H1 (cell line): Measurements from ENCODE around the gene YARS1. TPM values are rescaled to one million over a fixed set of nuclear protein-coding genes. Genes with fewer than 3 reads are reported as not detected.
A peak's percentile ranks its signal among the peaks of the same experiment; 100 is the strongest.

ENCODE experiments used
- ASH2L ChIP-seq: fragments of 200-600, 300-600 bp; sonication (generic); IDR thresholded peaks from one replicate; pipeline ENCODE4 v1.7.1; 2017; ENCODE audit warnings: low read length
- BCL11A ChIP-seq, 2 experiments: IDR thresholded peaks; one replicate each; pipeline ENCODE4 v1.6.1; 2011; ENCODE audit warnings: low read depth in 2 of 2, low read length in 2 of 2, mild to moderate bottlenecking in 2 of 2
- BRCA1 ChIP-seq: IDR thresholded peaks from 2 replicates; pipeline ENCODE4 v1.6.1; 2012; ENCODE audit warnings: low read depth, low read length, improper control_type of control experiment
- CBX5 ChIP-seq: fragments of 300-800, 300-1000 bp; sonication (generic); IDR thresholded peaks from 2 replicates; pipeline ENCODE4 v1.7.1; 2016; ENCODE audit warnings: antibody characterized with exemption, low read length, low read depth
- CHD1 ChIP-seq: IDR thresholded peaks from 2 replicates; pipeline ENCODE4 v1.6.1; 2012; ENCODE audit warnings: low read depth, low read length, improper control_type of control experiment
- EP300 ChIP-seq, 2 experiments: IDR thresholded peaks; 1 replicate in 1 of 2; 2 replicates in 1 of 2; pipeline ENCODE4 v1.6.1; 2011 to 2012; ENCODE audit warnings: low read depth in 2 of 2, low read length in 2 of 2, mild to moderate bottlenecking in 2 of 2, borderline replicate concordance in 1 of 2, inconsistent platforms in 1 of 2, moderate library complexity in 1 of 2
- EZH2 ChIP-seq: fragments of 200-600 bp; sonication (generic); IDR thresholded peaks from 2 replicates; pipeline ENCODE4 v1.7.1; 2012; ENCODE audit warnings: low read depth, mild to moderate bottlenecking, moderate library complexity, low read length, inconsistent platforms; ENCODE audit not compliant: severe bottlenecking
- HDAC2 ChIP-seq, 2 experiments: fragments of 300-600 bp in 1 of 2; sonication (generic) in 1 of 2; IDR thresholded peaks; 2 replicates each; pipeline ENCODE4 v1.6.1; 2011 to 2012; ENCODE audit warnings: low read depth in 2 of 2, low read length in 2 of 2, mild to moderate bottlenecking in 2 of 2, moderate library complexity in 2 of 2, borderline replicate concordance in 1 of 2, inconsistent platforms in 1 of 2
- JUND ChIP-seq: IDR thresholded peaks from 2 replicates; pipeline ENCODE4 v1.6.1; 2011; ENCODE audit warnings: mild to moderate bottlenecking, improper control_type of control experiment, low read length
- KDM1A ChIP-seq: fragments of 200-600, 300-600 bp; sonication (generic); IDR thresholded peaks from 2 replicates; pipeline ENCODE4 v1.7.1; 2016; ENCODE audit warnings: mild to moderate bottlenecking, low read length, borderline replicate concordance
- MAX ChIP-seq: IDR thresholded peaks from 2 replicates; pipeline ENCODE4 v1.6.1; 2012; ENCODE audit warnings: inconsistent platforms
- POLR2AphosphoS5 ChIP-seq: IDR thresholded peaks from 2 replicates; pipeline ENCODE4 v1.6.1; 2011; ENCODE audit warnings: low read depth, low read length
- RNF2 ChIP-seq: fragments of 200-900, 300-1000 bp; sonication (generic); IDR thresholded peaks from 2 replicates; pipeline ENCODE4 v1.7.1; 2016; ENCODE audit warnings: borderline replicate concordance, low read depth, mild to moderate bottlenecking, antibody characterized with exemption, low read length; ENCODE audit not compliant: poor library complexity, severe bottlenecking; ENCODE audit errors: missing control alignments
- SP4 ChIP-seq: IDR thresholded peaks from 2 replicates; pipeline ENCODE4 v1.6.1; 2012; ENCODE audit warnings: low read length, inconsistent platforms
- SUZ12 ChIP-seq: fragments of 200-600 bp; sonication (generic); IDR thresholded peaks from 2 replicates; pipeline ENCODE4 v1.6.1; 2012; ENCODE audit warnings: mild to moderate bottlenecking, inconsistent platforms, low read length, moderate library complexity, mixed read lengths
- TAF7 ChIP-seq: optimal IDR thresholded peaks from 2 replicates; pipeline ENCODE3; 2011; ENCODE audit warnings: low read depth, mild to moderate bottlenecking, inconsistent platforms, low read length, moderate library complexity, borderline replicate concordance
- TBP ChIP-seq: IDR thresholded peaks from 2 replicates; pipeline ENCODE4 v1.6.1; 2011; ENCODE audit warnings: low read depth, low read length, improper control_type of control experiment
- TCF12 ChIP-seq: IDR thresholded peaks from 2 replicates; pipeline ENCODE4 v1.6.1; 2011; ENCODE audit warnings: low read depth, mild to moderate bottlenecking, low read length
- USF2 ChIP-seq: IDR thresholded peaks from 2 replicates; pipeline ENCODE4 v1.6.1; 2011; ENCODE audit warnings: low read length, improper control_type of control experiment
- polyA plus RNA-seq, 7 experiments: library from polyadenylated mRNA; depleted of rRNA in 3 of 7; stranded (reverse) in 5 of 7; unstranded in 2 of 7; fragments of >200 nt in 5 of 7; fragments of 200-250 nt in 2 of 7; gene quantifications; 1 replicate in 5 of 7; 2 replicates in 1 of 7; 4 replicates in 1 of 7; pipeline versions ENCODE4 v1.2.1 to v1.2.3, GENCODE V29; 2011 to 2013; ENCODE audit warnings: missing spikeins in 2 of 7, mixed read lengths in 2 of 7
- total RNA-seq: library from RNA; stranded (reverse); fragmentation: NEBNext Ultra II Directional; extraction: Animal tissue kit (Norgen Biotek cat#: 25700); gene quantifications from 2 replicates; pipeline ENCODE4 v1.2.1, GENCODE V29; 2021
- TF ChIP-seq, protein P1 (sequence below): IDR thresholded peaks from 2 replicates; pipeline ENCODE4 v1.6.1; 2012; ENCODE audit warnings: inconsistent platforms

Gene YARS1
- total and polyA plus RNA-seq, 2 of the 8 experiments (the other 6 are each of a cell fraction or from before 2014, with no cell fraction given) = 47.1 to 226 TPM

DNA sequence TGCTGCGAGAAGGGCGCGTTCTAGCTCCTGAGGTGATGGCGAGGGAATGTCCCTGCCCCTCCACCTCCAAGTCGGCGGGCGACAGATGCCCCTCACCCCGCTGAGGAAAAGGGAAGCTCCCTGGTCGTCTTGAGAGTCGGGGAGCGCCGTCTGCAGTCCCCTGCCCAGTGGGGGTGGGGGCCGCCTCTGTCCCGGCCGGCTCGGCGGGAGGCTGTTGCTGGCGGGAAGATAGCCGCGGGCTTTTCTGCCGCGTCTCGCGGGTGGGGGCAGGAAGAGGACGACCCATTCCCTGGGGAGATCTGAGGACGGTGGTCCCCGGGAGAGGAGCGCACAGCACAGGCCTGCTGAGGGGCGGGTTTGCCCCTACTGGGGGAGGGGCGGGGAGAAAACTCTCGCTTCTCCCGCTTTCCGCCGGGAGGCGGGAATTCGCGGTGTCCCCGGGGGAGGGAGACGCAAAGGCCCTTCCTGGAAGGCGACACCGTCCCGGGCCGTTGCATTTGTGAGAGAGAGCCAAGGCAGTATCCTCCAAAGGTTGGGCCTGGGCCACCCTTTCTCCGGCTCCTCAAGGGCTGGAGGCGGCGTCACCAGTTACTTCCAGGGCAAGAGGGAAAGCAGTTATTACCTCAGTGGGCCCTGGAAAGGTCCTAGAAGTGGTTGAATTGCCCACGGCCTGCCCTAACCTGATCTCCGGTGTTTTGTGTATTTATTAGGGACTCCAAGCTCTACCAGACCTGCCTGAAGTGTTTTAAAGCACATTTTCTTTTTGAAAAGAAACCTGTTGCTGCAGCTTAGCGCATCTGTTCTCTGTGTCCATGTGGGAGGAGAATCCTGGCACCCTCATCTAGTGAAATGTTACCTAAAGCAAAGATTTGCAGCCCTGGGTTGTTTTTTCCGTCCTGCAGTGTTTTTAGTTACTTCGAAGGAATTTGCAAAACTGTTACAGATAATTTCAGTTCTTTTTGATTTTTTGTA, 943 bp upstream of the YARS1 start (continued):
- TF ChIP-seq TBP = no peak; the same call in 1 of the 2 replicates
- TF ChIP-seq USF2 = no peak
- peak; percentile 55 for TF ChIP-seq TAF7
- TF ChIP-seq POLR2AphosphoS5 = peak; percentile 71
- no peak for TF ChIP-seq KDM1A
- TF ChIP-seq HDAC2 (IDR thresholded peaks at IDR 0.05; ENCODE audit: borderline replicate concordance in 1 of 2, low read depth in 2 of 2, low read length in 2 of 2) = no peak
- no peak for TF ChIP-seq CHD1
- no peak for TF ChIP-seq JUND
- TF ChIP-seq ASH2L = peak; percentile 87
- no peak for TF ChIP-seq RNF2
- TF ChIP-seq TCF12 = no peak
- peak in 1 of 2 experiments; percentile 8; a peak in 1 of 3 replicates for TF ChIP-seq EP300 (IDR thresholded peaks at IDR 0.05; ENCODE audit: borderline replicate concordance in 1 of 2, low read depth in 2 of 2, low read length in 2 of 2)
- no peak for TF ChIP-seq MAX
- TF ChIP-seq, protein P1, sequence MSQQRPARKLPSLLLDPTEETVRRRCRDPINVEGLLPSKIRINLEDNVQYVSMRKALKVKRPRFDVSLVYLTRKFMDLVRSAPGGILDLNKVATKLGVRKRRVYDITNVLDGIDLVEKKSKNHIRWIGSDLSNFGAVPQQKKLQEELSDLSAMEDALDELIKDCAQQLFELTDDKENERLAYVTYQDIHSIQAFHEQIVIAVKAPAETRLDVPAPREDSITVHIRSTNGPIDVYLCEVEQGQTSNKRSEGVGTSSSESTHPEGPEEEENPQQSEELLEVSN = no peak; the same call in 1 of the 2 replicates
- TF ChIP-seq BCL11A (IDR thresholded peaks at IDR 0.05; ENCODE audit: low read depth in 2 of 2, low read length in 2 of 2) = no peak
- TF ChIP-seq EZH2 = no peak
- TF ChIP-seq SUZ12 = no peak
- no peak for TF ChIP-seq BRCA1
- no peak for TF ChIP-seq SP4
- no peak for TF ChIP-seq CBX5
- TF ChIP-seq, all 59 proteins: peak for 14
